Uterus (tissue), 4 donors: ENCODE data around the gene UQCRC2. TPM values are rescaled to one million over a fixed set of nuclear protein-coding genes. Genes with fewer than 3 reads are reported as not detected.
"Not testable (repeated sequence)": the region's sequence is repeated elsewhere in the genome, so short reads cannot be mapped to it uniquely, and the experiment has no call there.

ENCODE experiments used
- DNase-seq, 2 donors: peaks; one replicate each; pipeline ENCODE4 v3.0.0-alpha.2; 2019 to 2020
- H3K27ac ChIP-seq, 2 donors: fragments of 200-600 bp; sonication (generic); 1 replicate in 1 of 2; 2 replicates in 1 of 2; pipeline ENCODE4 v1.5.1; 2016 to 2018
- H3K27me3 ChIP-seq, 2 donors: fragments of 200-600 bp; sonication (generic); one replicate each; pipeline ENCODE4 v1.5.1; 2018 to 2019; ENCODE audit warnings: control low read depth in 1 of 2
- H3K36me3 ChIP-seq, 2 donors: fragments of 200-600 bp; sonication (generic); one replicate each; pipeline ENCODE4 v1.5.1; 2019; ENCODE audit warnings: control low read depth in 1 of 2
- H3K4me1 ChIP-seq, 2 donors: fragments of 200-600 bp; sonication (generic); one replicate each; pipeline ENCODE4 v1.5.1; 2018 to 2019; ENCODE audit warnings: control low read depth in 1 of 2
- H3K4me3 ChIP-seq, 2 donors: fragments of 200-600 bp; sonication (generic); 1 replicate in 1 of 2; 2 replicates in 1 of 2; pipeline ENCODE4 v1.5.1; 2018 to 2019; ENCODE audit warnings: mild to moderate bottlenecking in 1 of 2
- H3K9me3 ChIP-seq, 2 donors: fragments of 200-600 bp; sonication (generic); one replicate each; pipeline ENCODE4 v1.5.1; 2019; ENCODE audit warnings: control low read depth in 1 of 2
- POLR2A ChIP-seq, 2 donors: fragments of 450-650 bp; IDR thresholded peaks; one replicate each; pipeline ENCODE4 v1.6.1; 2016; ENCODE audit warnings: antibody characterized with exemption in 2 of 2, mild to moderate bottlenecking in 1 of 2, moderate library complexity in 1 of 2
- intact Hi-C: fragments of 100-400 bp; cut with DNase I; formaldehyde crosslinking; loops from one replicate; pipeline ENCODE4 v1.15.1; 2023; ENCODE audit warnings: low total_unique reads
- total RNA-seq, 4 donors: library from RNA; depleted of rRNA in 3 of 4; stranded (reverse); fragments of >200 nt in 3 of 4; gene quantifications; one replicate each; pipeline versions ENCODE4 v1.1.0 to v1.2.4, GENCODE V29; 2014 to 2023
- TF ChIP-seq, protein P1 (sequence below), 4 experiments: fragments of 200-600 bp in 2 of 4; fragments of 450-650 bp in 2 of 4; sonication (generic) in 2 of 4; IDR thresholded peaks; one replicate each; pipeline ENCODE4 v1.5.1; 2016 to 2019; ENCODE audit warnings: antibody characterized with exemption in 4 of 4, mild to moderate bottlenecking in 2 of 4, moderate library complexity in 1 of 4
- donor health status: DM: yes; HTN: yes; CAD: no.

UQCRC2 gene
- total RNA-seq, 4 donors from 2014 or later = 66.8 to 230 (median 152) TPM

DNA sequence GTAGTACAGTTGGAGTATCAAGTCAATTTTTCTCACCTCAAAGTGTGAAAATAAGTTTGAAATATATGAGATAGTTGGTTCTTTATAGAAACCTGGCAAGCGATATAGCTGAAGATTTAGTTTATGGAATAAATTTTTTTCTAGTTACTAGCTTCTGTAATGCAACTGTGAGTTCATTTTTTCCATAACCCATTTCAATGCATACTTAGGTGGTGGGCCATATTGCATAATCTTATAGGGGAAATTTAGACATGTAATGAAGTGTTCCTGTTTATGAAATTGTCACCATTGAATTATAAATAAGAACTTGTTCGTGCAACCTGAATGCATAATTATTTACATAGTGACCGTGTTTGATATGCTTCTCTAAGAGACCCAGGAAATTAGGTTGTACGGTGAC lies 63.8 kb downstream of the UQCRC2 start:
- DNase-seq = no peak
- H3K27me3 ChIP-seq = no peaks in the 10 kb centered on the region
- no peak for TF ChIP-seq POLR2A (IDR thresholded peaks at IDR 0.05)
- TF ChIP-seq, protein P1, sequence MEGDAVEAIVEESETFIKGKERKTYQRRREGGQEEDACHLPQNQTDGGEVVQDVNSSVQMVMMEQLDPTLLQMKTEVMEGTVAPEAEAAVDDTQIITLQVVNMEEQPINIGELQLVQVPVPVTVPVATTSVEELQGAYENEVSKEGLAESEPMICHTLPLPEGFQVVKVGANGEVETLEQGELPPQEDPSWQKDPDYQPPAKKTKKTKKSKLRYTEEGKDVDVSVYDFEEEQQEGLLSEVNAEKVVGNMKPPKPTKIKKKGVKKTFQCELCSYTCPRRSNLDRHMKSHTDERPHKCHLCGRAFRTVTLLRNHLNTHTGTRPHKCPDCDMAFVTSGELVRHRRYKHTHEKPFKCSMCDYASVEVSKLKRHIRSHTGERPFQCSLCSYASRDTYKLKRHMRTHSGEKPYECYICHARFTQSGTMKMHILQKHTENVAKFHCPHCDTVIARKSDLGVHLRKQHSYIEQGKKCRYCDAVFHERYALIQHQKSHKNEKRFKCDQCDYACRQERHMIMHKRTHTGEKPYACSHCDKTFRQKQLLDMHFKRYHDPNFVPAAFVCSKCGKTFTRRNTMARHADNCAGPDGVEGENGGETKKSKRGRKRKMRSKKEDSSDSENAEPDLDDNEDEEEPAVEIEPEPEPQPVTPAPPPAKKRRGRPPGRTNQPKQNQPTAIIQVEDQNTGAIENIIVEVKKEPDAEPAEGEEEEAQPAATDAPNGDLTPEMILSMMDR (IDR thresholded peaks at IDR 0.05) = no peak
- no peak overlapping the region for H3K4me3 ChIP-seq
- intact Hi-C loops = no loop called here
- no peaks in the 10 kb centered on the region for H3K36me3 ChIP-seq
- H3K4me1 ChIP-seq = no peaks in the 10 kb centered on the region
- no peak overlapping the region for H3K27ac ChIP-seq
- no peaks in the 10 kb centered on the region for H3K9me3 ChIP-seq

GRCh38 chr16:22018559-22018958 lies 65.4 kb downstream of the UQCRC2 start:
- H3K9me3 ChIP-seq = no peaks in the 10 kb centered on the region
- H3K36me3 ChIP-seq = no peaks in the 10 kb centered on the region
- H3K27me3 ChIP-seq = no peaks in the 10 kb centered on the region
- no peak overlapping the region for H3K27ac ChIP-seq
- no peak for DNase-seq
- H3K4me3 ChIP-seq = no peak overlapping the region
- intact Hi-C loops = no loop called here
- no peaks in the 10 kb centered on the region for H3K4me1 ChIP-seq
- no peak for TF ChIP-seq POLR2A (IDR thresholded peaks at IDR 0.05)
- TF ChIP-seq, protein P1 (IDR thresholded peaks at IDR 0.05) = no peak

DNA sequence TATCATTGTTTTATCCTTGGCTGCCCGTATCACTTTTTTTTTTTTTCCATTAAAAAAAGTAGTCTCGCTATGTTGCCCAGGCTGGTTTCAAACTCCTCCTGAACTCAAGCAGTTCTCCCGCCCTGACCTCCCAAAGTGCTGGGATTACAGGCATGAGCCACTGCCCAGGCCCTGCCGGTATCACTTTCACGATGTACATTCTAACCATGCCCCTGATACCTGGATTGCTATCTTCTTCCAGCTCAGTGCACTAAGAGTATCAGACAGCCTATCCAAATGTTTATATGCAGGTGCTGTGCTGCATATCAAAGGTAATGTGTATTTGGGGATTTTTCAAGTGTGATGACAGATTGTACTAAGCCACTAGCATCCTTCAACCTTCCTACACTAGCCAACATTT lies 69.0 kb downstream of the UQCRC2 start:
- no peak for TF ChIP-seq POLR2A (IDR thresholded peaks at IDR 0.05)
- TF ChIP-seq, protein P1 (IDR thresholded peaks at IDR 0.05) = no peak
- no peaks in the 10 kb centered on the region for H3K27me3 ChIP-seq
- no peaks in the 10 kb centered on the region for H3K4me1 ChIP-seq
- no peak overlapping the region for H3K27ac ChIP-seq
- intact Hi-C loops = no loop called here
- no peak for DNase-seq
- H3K4me3 ChIP-seq = no peak overlapping the region
- H3K9me3 ChIP-seq = no peaks in the 10 kb centered on the region
- H3K36me3 ChIP-seq = no peaks in the 10 kb centered on the region

DNA sequence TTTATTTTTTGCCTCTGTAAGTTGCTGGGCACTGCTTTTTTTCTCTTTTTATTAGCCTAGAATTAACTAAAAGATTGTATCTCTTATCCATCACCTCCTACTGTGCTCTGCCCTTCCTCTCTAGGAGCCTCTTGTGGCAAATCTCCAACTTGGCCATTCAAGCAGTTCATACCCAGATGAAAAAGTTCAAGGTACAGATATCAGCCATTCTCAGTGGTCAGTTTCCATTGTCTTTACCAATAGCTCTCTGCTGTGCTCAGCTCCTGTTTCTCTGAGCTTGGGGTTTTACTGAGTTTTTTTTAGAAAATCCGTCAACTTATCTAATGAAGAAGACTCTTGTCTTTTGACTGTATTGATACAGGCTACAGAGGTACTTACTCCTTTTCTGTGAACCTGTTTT lies 70.3 kb downstream of the UQCRC2 start:
- intact Hi-C loops = no loop called here
- no peak overlapping the region for H3K4me3 ChIP-seq
- no peaks in the 10 kb centered on the region for H3K27me3 ChIP-seq
- H3K27ac ChIP-seq = no peak overlapping the region
- H3K36me3 ChIP-seq = no peaks in the 10 kb centered on the region
- DNase-seq = no peak
- no peaks in the 10 kb centered on the region for H3K4me1 ChIP-seq
- TF ChIP-seq, protein P1 (IDR thresholded peaks at IDR 0.05) = no peak
- no peak for TF ChIP-seq POLR2A (IDR thresholded peaks at IDR 0.05)
- H3K9me3 ChIP-seq = no peaks in the 10 kb centered on the region

DNA sequence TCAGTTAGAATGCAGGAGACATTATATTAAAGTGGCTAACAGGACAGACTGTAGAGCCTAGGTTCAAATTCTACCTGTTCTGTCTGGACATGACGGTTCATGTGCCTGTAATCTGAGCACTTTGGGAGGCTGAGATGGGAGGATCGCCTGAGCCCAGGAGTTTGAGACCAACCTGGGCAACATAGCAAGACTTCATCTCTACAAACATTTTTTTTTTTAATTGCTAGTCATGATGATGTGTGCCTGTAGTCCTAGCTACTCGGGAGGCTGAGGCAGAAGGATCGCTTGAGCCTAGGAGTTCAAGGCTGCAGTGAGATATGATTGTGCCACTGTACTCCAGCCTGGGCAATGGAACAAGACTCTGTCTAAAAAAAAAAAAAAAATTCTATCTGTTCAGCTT lies 71.6 kb downstream of the UQCRC2 start:
- intact Hi-C loops, H3K4me3 ChIP-seq: not testable (repeated sequence)

DNA sequence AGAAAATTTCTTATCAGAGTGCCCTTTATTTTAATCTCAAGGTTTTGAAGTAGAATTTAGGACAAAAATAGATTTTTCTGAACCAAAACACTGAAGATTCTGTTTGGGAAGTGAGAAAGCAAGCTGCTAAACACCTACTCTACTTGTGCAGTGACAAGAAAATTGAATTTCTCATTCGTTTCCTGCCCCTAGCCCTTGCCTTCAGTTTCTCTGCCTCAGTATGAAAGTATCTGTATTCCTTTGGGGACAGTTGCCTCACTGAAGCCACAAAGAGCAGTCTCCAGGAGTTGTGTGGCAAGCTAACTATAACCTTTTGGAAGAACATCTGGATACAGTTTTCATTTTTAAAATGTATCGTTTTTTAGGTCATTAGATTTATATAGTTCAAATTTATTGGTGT lies 74.5 kb downstream of the UQCRC2 start:
- TF ChIP-seq, protein P1 (IDR thresholded peaks at IDR 0.05) = no peak
- TF ChIP-seq POLR2A (IDR thresholded peaks at IDR 0.05) = no peak
- no peaks in the 10 kb centered on the region for H3K4me1 ChIP-seq
- intact Hi-C loops = no loop called here
- no peaks in the 10 kb centered on the region for H3K36me3 ChIP-seq
- no peak overlapping the region for H3K4me3 ChIP-seq
- DNase-seq = no peak
- H3K27me3 ChIP-seq = no peaks in the 10 kb centered on the region
- no peaks in the 10 kb centered on the region for H3K9me3 ChIP-seq
- H3K27ac ChIP-seq = peak overlapping the region in 1 of 2 donors; percentile 64

More for the DNA sequence above, 71.6 kb downstream of the UQCRC2 start:
- not testable (repeated sequence) for H3K9me3 ChIP-seq, H3K36me3 ChIP-seq, H3K27ac ChIP-seq, H3K4me1 ChIP-seq, DNase-seq, H3K27me3 ChIP-seq
